ENCODE measurements around the gene CLECL1.
"Not testable (repeated sequence)": the region's sequence is repeated elsewhere in the genome, so short reads cannot be mapped to it uniquely, and the experiment has no call there.

The CLECL1 gene

GRCh38 chr12:9721394-9722092, 11.4 kb downstream of the CLECL1 start:
- peak; percentile 4 for DNase-seq (ENCODE audit: extremely low read depth, low read depth)
- H3K4me3 ChIP-seq (replicated peaks; ENCODE audit: low read depth, low read length): no peak overlapping the region
- no peak for TF ChIP-seq CTCF (IDR thresholded peaks at IDR 0.05; ENCODE audit: low read depth, low read length, missing control alignments)

DNA sequence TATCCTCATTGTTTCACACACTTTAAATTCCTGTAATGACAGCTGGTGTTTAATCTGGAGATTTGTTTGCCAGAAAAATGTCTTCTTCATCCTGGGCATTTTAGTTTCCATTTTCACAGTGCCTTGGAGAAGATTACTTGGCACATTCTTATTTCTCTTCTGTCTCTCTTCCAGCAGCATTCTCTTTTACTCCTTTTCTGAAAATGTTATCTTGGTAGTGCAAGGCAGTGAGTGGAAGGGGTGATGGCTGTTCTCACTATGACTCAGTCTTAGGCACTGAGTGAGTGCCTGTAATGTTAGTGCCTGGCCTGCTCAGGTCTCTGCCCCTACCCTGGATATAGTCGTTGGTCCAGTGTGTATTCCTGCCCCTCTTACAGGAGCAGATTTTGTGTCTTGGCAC, 13.1 kb downstream of the CLECL1 start:
- DNase-seq (ENCODE audit: extremely low read depth, low read depth): no peak
- H3K4me3 ChIP-seq (replicated peaks; ENCODE audit: low read depth, low read length): no peak overlapping the region
- TF ChIP-seq CTCF (IDR thresholded peaks at IDR 0.05; ENCODE audit: low read depth, low read length, missing control alignments): no peak

GRCh38 chr12:9718968-9719367, 13.9 kb downstream of the CLECL1 start:
- no peak overlapping the region for H3K4me3 ChIP-seq (replicated peaks; ENCODE audit: low read depth, low read length)
- DNase-seq (ENCODE audit: extremely low read depth, low read depth): no peak
- no peak for TF ChIP-seq CTCF (IDR thresholded peaks at IDR 0.05; ENCODE audit: low read depth, low read length, missing control alignments)

GRCh38 chr12:9717070-9717925, 15.6 kb downstream of the CLECL1 start:
- TF ChIP-seq CTCF (IDR thresholded peaks at IDR 0.05; ENCODE audit: low read depth, low read length, missing control alignments): no peak
- no peak overlapping the region for H3K4me3 ChIP-seq (replicated peaks; ENCODE audit: low read depth, low read length)
- no peak for DNase-seq (ENCODE audit: extremely low read depth, low read depth)

- DNase-seq (ENCODE audit: extremely low read depth, low read depth); H3K4me3 ChIP-seq (replicated peaks; ENCODE audit: low read depth, low read length): not testable (repeated sequence)
Measured at GRCh38 chr12:9713032-9713558, 19.8 kb downstream of the CLECL1 start.

DNA sequence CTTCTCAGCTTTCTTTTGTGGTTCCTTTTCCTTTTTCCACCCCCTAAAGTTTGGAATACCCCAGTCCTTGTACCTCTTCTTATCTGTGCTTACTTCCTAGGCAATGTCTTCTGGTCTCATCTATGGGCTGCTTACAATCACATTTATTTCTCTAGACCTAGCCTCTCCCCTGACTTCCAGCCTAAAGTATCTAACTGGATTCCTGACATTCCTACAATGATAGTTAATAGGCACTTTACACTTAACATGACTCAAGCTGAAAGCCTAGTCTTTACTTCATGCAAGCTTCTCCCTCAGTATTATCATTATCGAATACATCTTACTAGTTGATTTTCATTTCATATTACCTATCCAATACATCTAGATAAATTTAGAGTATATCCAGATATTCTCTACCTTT, 21.2 kb downstream of the CLECL1 start:
- no peak overlapping the region for H3K4me3 ChIP-seq (replicated peaks; ENCODE audit: low read depth, low read length)
- DNase-seq (ENCODE audit: extremely low read depth, low read depth): no peak
- no peak for TF ChIP-seq CTCF (IDR thresholded peaks at IDR 0.05; ENCODE audit: low read depth, low read length, missing control alignments)

Measured in HFF-Myc (cell line).